ENCODE data around the gene TRMU.
"Not testable (repeated sequence)": the region's sequence is repeated elsewhere in the genome, so short reads cannot be mapped to it uniquely, and the experiment has no call there.

Gene TRMU

GRCh38 chr22:46297151-46297812 lies 38.2 kb upstream of the TRMU start:
- peak in 1 of 58 donors; percentile 41 for DNase-seq

GRCh38 chr22:46299101-46299500 lies 36.4 kb upstream of the TRMU start:
- no peak for DNase-seq

DNA sequence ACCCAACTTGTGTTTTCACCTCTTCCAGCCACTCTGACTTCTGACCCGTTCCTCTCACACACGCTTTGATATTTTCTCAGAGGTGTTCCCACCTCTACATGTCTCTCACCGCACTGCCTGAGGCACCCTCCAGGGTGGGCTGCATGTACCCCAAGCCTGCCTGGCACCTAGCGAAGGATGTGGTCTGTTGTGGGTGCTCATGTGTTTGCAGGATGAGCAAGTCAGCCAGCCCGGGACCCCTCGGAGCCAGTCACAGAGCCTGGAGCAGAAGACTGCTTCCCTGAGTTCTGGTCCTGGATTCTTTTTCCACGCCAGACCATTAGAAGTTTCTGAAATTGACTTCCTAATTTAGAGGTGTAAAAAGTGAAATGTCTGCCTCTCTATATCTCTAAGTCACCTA lies 35.0 kb upstream of the TRMU start:
- DNase-seq = no peak

DNA sequence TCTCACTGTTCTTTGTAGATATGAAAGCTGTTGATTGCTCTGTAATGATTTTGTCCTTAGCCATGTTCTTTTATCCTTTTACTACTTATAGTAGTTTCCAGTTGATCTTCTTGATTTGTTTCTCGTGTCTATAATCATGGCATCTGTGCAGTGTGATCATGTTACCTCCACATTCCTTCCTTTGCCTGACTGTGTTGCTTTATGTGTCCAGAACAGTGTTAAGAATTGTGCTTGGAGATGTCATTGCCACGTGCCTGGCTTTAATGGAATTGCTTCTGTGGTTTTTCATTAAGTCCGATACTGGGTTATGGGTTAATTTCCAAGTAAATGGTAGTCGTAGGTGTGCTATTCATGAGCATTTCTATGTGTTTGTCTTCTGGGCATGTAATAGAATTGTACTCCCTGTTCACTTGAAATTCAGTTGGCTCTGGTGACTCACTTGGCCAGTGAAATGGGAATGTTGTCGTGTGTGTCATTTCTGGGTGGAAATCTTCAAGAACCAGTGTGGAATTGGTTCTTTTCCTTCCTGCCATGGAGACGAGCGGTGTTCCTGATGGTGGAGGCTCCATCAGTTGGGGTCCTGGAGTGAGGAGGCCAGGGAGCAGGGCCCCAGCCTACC lies 32.1 kb upstream of the TRMU start:
- no peak for DNase-seq

GRCh38 chr22:46308283-46308988 lies 27.1 kb upstream of the TRMU start:
- no peak for DNase-seq

GRCh38 chr22:46309526-46310085 lies 25.9 kb upstream of the TRMU start:
- DNase-seq = no peak

GRCh38 chr22:46312056-46312455 lies 23.5 kb upstream of the TRMU start:
- no peak for DNase-seq

DNA sequence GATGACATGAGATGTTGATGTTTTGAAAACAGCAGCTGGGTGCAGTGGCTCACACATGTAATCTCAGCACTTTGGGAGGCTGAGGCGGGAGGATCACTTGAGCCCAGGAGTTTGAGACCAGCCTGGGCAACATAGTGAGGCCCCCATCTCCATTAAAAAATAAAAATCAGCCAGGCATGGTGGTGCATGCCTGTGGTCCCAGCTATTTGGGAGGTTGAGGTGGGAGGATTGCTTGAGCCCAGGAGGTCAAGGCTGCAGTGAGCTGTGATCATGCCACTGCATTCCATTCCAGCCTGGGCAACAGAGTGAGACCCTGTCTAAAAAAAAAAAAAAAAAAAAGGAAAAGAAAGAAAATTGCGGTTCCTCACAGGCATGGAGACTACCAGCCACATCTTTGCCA lies 22.7 kb upstream of the TRMU start:
- DNase-seq = not testable (repeated sequence)

DNA sequence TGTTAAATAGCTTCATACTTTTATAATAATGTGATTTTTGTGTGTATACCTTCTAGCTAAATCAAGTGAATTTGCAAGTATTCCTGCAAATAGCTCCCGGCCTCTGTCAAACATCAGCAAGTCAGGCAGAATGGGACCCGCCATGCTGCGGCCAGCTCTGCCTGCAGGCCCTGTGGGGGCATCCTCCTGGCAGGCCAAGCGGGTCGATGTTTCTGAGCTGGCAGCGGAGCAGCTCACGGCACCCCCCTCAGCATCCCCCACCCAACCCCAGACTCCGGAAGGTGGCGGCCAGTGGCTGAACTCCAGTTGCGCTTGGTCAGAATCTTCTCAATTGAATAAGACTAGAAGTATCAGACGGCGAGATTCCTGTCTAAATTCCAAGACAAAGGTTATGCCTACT lies 19.5 kb upstream of the TRMU start:
- DNase-seq = no peak

GRCh38 chr22:46317646-46318045 lies 17.9 kb upstream of the TRMU start:
- DNase-seq = no peak

DNA sequence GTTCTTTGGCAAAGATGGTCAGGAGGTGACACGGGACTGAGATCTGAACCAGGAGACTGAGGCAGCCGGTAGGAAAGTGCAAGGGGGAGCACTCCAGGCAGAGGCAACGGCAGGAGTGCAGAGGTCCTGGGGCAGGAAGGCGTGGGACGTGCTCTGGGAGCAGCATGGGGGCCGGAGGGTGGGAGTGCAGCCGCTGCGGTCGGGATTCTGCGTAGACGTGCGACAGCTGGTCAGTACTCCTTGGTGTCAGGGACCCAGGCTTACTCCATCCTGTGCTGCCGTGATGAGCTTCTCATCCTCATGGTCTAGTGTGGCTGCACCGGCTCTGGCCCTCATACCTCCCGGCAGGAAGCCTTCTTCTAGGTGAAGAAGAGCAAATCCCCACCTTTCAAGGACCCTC lies 16.9 kb upstream of the TRMU start:
- DNase-seq = no peak

GRCh38 chr22:46319319-46319718 lies 16.2 kb upstream of the TRMU start:
- no peak for DNase-seq

DNA sequence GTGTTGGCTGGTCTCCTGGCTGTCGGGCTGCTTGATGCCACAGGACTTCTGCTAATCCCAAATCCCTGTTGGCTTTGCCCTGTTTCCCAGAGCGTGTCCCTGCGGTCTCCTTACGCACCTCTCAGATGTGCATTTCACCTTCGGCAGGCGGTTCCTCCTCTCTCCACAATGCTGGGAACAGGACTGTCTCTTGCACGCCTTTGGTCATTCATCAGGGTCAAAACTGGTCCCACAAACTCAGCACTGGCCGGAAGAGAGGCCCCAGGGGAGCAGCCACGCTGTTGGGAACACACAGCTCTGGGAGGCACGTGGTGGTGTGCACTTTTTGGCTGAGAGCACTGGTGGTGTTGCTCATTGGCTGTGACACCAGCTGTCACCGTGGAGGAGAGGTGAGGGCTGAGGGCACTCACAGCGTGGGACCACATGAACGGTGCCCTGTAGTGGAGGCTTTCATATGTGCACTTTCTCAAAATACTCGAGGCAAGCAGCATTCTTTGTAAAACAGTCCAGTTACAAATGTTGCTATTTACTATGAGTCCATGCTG lies 15.3 kb upstream of the TRMU start:
- DNase-seq = no peak

- no peak for DNase-seq
Measured at GRCh38 chr22:46320716-46321386, 14.7 kb upstream of the TRMU start.

- no peak for DNase-seq
Measured at GRCh38 chr22:46322711-46323110, 12.8 kb upstream of the TRMU start.

- DNase-seq = no peak
Measured at GRCh38 chr22:46323162-46323561, 12.4 kb upstream of the TRMU start.

GRCh38 chr22:46326066-46326680 lies 9.3 kb upstream of the TRMU start:
- no peak for DNase-seq

DNA sequence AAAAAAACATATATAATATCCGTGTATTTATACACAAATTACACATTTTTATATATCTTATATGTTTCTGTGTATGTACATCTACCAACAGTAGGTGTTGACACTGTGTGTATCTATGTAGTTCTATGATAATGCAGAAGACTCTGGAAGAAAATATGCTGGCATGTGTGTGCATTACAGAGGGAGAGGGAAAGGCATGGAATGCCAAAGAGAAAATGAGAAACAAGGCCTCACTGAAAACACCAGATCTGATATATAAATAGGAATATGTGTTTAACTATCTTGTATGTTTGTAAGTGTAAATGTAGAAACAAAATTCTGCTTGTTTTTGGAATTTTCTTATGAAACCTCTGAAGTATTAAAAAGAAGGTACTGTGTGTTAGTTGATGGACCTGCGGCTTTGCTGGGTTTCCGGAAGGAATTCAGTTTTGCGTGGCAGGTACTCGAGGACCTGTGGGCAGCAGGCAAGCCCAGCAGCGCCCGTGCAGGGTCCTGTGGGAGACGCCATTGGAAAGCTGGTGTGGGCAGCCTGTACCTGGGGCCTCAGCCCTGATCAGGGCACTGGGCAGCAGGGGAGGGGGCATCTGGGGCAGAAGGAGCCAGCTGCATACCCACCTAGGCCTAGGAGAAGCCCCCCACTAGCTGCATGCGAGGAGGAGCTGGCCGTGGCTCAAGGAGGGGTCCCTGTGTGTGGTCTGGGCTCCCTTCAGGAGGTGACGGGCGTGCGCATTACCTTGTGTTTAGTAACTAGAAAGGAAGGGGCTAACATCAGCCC lies 7.6 kb upstream of the TRMU start:
- no peak for DNase-seq

- no peak for DNase-seq
Measured at GRCh38 chr22:46328797-46329196, 6.7 kb upstream of the TRMU start.

DNA sequence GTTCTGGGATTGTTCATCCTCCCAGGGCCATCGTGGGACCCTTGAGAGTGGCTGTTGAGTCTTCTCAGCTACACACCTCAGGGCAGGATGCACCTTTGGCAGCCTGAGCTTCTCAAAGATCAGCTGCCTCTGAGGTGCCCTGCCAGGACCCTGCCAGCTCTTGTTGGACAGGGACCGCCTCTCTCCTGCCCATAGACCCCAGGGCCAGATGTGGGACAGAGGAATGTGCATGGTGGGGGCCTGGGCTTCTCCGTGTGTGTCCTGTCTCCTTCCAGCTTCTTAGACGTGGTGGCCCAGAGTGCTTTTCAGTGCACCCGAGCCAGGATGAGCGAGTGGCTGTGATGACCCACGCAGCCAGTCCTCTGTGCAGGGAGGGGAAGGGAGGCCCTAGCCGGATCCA lies 5.9 kb upstream of the TRMU start:
- DNase-seq = no peak
